ELF-1 (cell line): ENCODE results near the gene ACP4.
A peak's percentile ranks its signal among the peaks of the same experiment; 100 is the strongest.

Experiments
- DNase-seq: peaks from one replicate; pipeline ENCODE4 v3.0.0-alpha.2; 2016; ENCODE audit warnings: low read depth, low spot score

Gene ACP4

GRCh38 chr19:50822661-50823208, 32.5 kb downstream of the ACP4 start:
- no peak for DNase-seq

- no peak for DNase-seq
Measured at GRCh38 chr19:50823389-50824042, 33.3 kb downstream of the ACP4 start, which contains the start of gene KLK1. Gene KLK1, minus strand, starts transcription at chr19:50823787. Its CDS starts 39 bp downstream, at chr19:50823748.

GRCh38 chr19:50826492-50827240, 36.5 kb downstream of the ACP4 start:
- no peak for DNase-seq

- DNase-seq, result no peak
Measured at GRCh38 chr19:50827476-50827875, 37.3 kb downstream of the ACP4 start.

- no peak for DNase-seq
Measured at GRCh38 chr19:50829801-50830200, 39.6 kb downstream of the ACP4 start.

- no peak for DNase-seq
Measured at GRCh38 chr19:50830266-50831025, 40.2 kb downstream of the ACP4 start.

- no peak for DNase-seq
Measured at GRCh38 chr19:50831026-50831396, 40.8 kb downstream of the ACP4 start.

- no peak for DNase-seq
Measured at GRCh38 chr19:50832666-50833065, 42.5 kb downstream of the ACP4 start.

GRCh38 chr19:50833117-50833801, 43.0 kb downstream of the ACP4 start, which contains the start of gene KLK15:
Gene KLK15, minus strand, starts transcription at chr19:50833574. Its CDS starts 2,082 bp downstream, at chr19:50831492.
- no peak for DNase-seq

GRCh38 chr19:50833802-50834167, 43.6 kb downstream of the ACP4 start:
- DNase-seq, result no peak

GRCh38 chr19:50835103-50835784, 45.0 kb downstream of the ACP4 start:
- peak; percentile 25 for DNase-seq

GRCh38 chr19:50835785-50836542, 45.7 kb downstream of the ACP4 start:
- peak; percentile 65 for DNase-seq

GRCh38 chr19:50836543-50837195, 46.5 kb downstream of the ACP4 start:
- no peak for DNase-seq

GRCh38 chr19:50837300-50837699, 47.1 kb downstream of the ACP4 start:
- DNase-seq, result no peak

GRCh38 chr19:50838239-50838638, 48.0 kb downstream of the ACP4 start:
- peak; percentile 49 for DNase-seq

GRCh38 chr19:50839712-50840655, 49.8 kb downstream of the ACP4 start:
- no peak for DNase-seq

GRCh38 chr19:50842130-50842529, 51.9 kb downstream of the ACP4 start:
- DNase-seq, result no peak

- no peak for DNase-seq
Measured at GRCh38 chr19:50843205-50843604, 53.0 kb downstream of the ACP4 start.
